Brain microvascular endothelial cell (primary cell): ENCODE data around the gene NR2F1.

Experiments
- DNase-seq: peaks from one replicate; pipeline ENCODE4 v3.0.0-alpha.2; 2020
- H3K27ac ChIP-seq: fragments of 250-450 bp; sonication (Bioruptor Pico); 2 replicates; pipeline ENCODE4 v1.5.1; 2020; ENCODE audit warnings: mild to moderate bottlenecking, moderate library complexity
- H3K27me3 ChIP-seq: fragments of 250-450 bp; sonication (Bioruptor Pico); replicated peaks from 2 replicates; pipeline ENCODE4 v1.5.1; 2020; ENCODE audit warnings: mild to moderate bottlenecking
- H3K36me3 ChIP-seq: fragments of 250-450 bp; sonication (Bioruptor Pico); replicated peaks from 2 replicates; pipeline ENCODE4 v1.5.1; 2020; ENCODE audit warnings: mild to moderate bottlenecking
- H3K4me3 ChIP-seq: 2 replicates; pipeline ENCODE4 v1.5.1; 2011; ENCODE audit warnings: low read depth, mild to moderate bottlenecking, control low read depth, low read length, moderate library complexity
- CTCF ChIP-seq: IDR thresholded peaks from 2 replicates; pipeline ENCODE4 v1.5.1; 2011; ENCODE audit warnings: low read depth, mild to moderate bottlenecking, moderate library complexity, low read length, control low read depth, inconsistent platforms; ENCODE audit errors: missing control alignments
- in situ Hi-C: cut with HindIII; loops from 2 replicates; pipeline ENCODE4 v1.10.0; 2017; ENCODE audit warnings: low sequenced_read_pairs, low pct_ligation_motif_present

The NR2F1 gene

GRCh38 chr5:93596676-93597490 is 13.9 kb downstream of the NR2F1 start:
- in situ Hi-C loops, result no loop called here
- Histone ChIP-seq H3K27me3 (no peaks in the 10 kb centered on the region), H3K4me3 (no peak overlapping the region), H3K27ac (no peak overlapping the region), H3K36me3 (peaks cover 32% of the 10 kb centered on the region)
- DNase-seq, result no peak
- TF ChIP-seq CTCF, result peak; percentile 49

- Histone ChIP-seq H3K27me3 (no peaks in the 10 kb centered on the region), H3K27ac (no peak overlapping the region), H3K4me3 (peak overlapping the region; percentile 26), H3K36me3 (peaks cover 23% of the 10 kb centered on the region)
- in situ Hi-C loops, result no loop called here
- no peak for DNase-seq
- TF ChIP-seq CTCF, result no peak
These were observed 15.3 kb downstream of the NR2F1 start for GRCh38 chr5:93598091-93599000.

GRCh38 chr5:93599001-93599379 is 16.0 kb downstream of the NR2F1 start:
- H3K27ac ChIP-seq, result peak overlapping the region; percentile 66
- no peak for DNase-seq
- peaks cover 17% of the 10 kb centered on the region for H3K36me3 ChIP-seq
- H3K27me3 ChIP-seq, result no peaks in the 10 kb centered on the region
- in situ Hi-C loops, result no loop called here
- peak overlapping the region; percentile 12 for H3K4me3 ChIP-seq
- TF ChIP-seq CTCF, result no peak

GRCh38 chr5:93599399-93600120 is 16.5 kb downstream of the NR2F1 start:
- peak overlapping the region; percentile 20 for H3K4me3 ChIP-seq

More at GRCh38 chr5:93599399-93600120, 16.5 kb downstream of the NR2F1 start:
- Histone ChIP-seq H3K36me3 (peaks cover 12% of the 10 kb centered on the region), H3K27ac (peak overlapping the region; percentile 66), H3K27me3 (no peaks in the 10 kb centered on the region)
- peak; percentile 10 for TF ChIP-seq CTCF
- DNase-seq, result no peak
- in situ Hi-C loops, result no loop called here
